ENCODE measurements around the gene ITGAE. TPM values are rescaled to one million over a fixed set of nuclear protein-coding genes. Genes with fewer than 3 reads are reported as not detected.

ITGAE gene
- total RNA-seq, 4 donors from 2014 or later = 8.3 to 13.9 (median 9.6) TPM

DNA sequence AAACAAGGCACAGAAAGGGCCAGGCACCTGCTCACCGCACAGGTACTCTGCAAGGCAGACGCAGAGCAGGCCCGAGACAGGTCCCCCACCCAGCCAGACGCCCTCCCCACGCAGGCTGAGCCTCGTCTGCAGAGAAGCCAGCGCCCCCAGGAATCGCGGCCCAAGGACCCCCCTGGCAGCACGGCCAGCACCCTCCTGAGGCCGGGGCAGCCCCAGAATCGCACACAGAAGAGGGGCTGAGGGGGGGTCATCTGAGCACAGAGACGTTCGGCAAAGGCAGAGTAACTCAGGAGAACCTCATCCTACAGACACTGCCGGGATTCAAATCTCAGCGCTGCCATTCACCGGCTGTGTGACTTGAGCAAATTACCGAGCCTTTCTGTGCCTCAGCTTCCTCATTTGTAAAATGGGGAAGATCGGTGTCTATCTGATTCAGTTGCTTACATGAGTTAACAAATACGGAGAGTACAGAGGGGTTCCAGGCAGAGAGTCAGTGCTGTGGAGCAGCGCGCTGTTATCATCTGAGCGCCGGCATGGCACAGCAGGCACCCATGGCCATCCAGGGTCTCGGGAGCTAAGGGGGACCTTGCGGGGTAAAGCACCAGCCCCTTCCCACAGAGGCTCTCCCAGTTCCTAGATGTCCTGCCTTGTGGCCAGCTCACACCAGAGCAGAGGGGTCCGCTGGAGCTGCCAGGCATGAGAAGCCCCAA, 122.0 kb downstream of the ITGAE start:
- no peak for TF ChIP-seq POLR2A (IDR thresholded peaks at IDR 0.05)
- TF ChIP-seq, protein P1, sequence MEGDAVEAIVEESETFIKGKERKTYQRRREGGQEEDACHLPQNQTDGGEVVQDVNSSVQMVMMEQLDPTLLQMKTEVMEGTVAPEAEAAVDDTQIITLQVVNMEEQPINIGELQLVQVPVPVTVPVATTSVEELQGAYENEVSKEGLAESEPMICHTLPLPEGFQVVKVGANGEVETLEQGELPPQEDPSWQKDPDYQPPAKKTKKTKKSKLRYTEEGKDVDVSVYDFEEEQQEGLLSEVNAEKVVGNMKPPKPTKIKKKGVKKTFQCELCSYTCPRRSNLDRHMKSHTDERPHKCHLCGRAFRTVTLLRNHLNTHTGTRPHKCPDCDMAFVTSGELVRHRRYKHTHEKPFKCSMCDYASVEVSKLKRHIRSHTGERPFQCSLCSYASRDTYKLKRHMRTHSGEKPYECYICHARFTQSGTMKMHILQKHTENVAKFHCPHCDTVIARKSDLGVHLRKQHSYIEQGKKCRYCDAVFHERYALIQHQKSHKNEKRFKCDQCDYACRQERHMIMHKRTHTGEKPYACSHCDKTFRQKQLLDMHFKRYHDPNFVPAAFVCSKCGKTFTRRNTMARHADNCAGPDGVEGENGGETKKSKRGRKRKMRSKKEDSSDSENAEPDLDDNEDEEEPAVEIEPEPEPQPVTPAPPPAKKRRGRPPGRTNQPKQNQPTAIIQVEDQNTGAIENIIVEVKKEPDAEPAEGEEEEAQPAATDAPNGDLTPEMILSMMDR (IDR thresholded peaks at IDR 0.05) = no peak
- H3K4me3 ChIP-seq (ENCODE audit: low read depth, poor library complexity, severe bottlenecking) = no peak overlapping the region
- intact Hi-C loops (cut with DNase I; ENCODE audit: low total_unique reads) = no loop called here
- no peak for DNase-seq (ENCODE audit: low spot score in 2 of 2)
- 80 to 81% methylated on average over 20 to 27 of the region's 27 CpGs for WGBS, 2 donors

- H3K4me3 ChIP-seq (ENCODE audit: low read depth, poor library complexity, severe bottlenecking) = no peak overlapping the region
- DNase-seq (ENCODE audit: low spot score in 2 of 2) = no peak
- WGBS, 2 donors = 38 to 43% methylated on average over 9 to 15 of the region's 16 CpGs
- TF ChIP-seq, protein P1 (IDR thresholded peaks at IDR 0.05) = no peak
- no peak for TF ChIP-seq POLR2A (IDR thresholded peaks at IDR 0.05)
- intact Hi-C loops (cut with DNase I; ENCODE audit: low total_unique reads) = no loop called here
These were observed 122.7 kb downstream of the ITGAE start for GRCh38 chr17:3678095-3678820.

DNA sequence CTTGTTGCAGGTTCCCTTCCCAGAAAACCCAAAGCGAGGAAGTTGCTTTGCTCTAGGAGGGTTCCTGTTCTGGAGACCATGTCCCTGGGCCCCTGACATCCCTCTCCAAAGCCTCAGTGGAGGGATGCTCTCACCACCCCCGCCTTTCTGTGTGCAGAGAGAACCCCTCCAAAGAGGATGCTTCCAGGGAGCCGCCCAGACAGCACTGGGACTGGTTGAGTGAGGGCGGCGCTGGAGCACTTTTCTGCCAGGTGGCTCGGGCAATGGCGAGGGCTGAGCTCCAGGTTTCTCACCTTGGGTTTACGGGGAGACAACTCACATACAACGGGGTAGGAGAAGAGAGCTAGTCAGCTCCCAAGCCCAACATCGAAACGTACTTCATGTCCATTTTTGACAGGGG, 125.1 kb downstream of the ITGAE start:
- TF ChIP-seq, protein P1 (IDR thresholded peaks at IDR 0.05) = no peak
- no peak for TF ChIP-seq POLR2A (IDR thresholded peaks at IDR 0.05)
- no peak for DNase-seq (ENCODE audit: low spot score in 2 of 2)
- no peak overlapping the region for H3K4me3 ChIP-seq (ENCODE audit: low read depth, poor library complexity, severe bottlenecking)
- WGBS, 2 donors = 80 to 81% methylated on average over 11 of the region's 11 CpGs
- intact Hi-C loops (cut with DNase I; ENCODE audit: low total_unique reads) = no loop called here

GRCh38 chr17:3672571-3672970, 128.4 kb downstream of the ITGAE start:
- H3K4me3 ChIP-seq (ENCODE audit: low read depth, poor library complexity, severe bottlenecking) = no peak overlapping the region
- no peak for DNase-seq (ENCODE audit: low spot score in 2 of 2)
- TF ChIP-seq, protein P1 (IDR thresholded peaks at IDR 0.05) = no peak
- TF ChIP-seq POLR2A (IDR thresholded peaks at IDR 0.05) = no peak
- intact Hi-C loops (cut with DNase I; ENCODE audit: low total_unique reads) = no loop called here
- 96 to 97% methylated on average over 4 of the region's 4 CpGs for WGBS, 2 donors

- TF ChIP-seq, protein P1 (IDR thresholded peaks at IDR 0.05) = no peak
- no peak for TF ChIP-seq POLR2A (IDR thresholded peaks at IDR 0.05)
- peak overlapping the region; percentile 61 for H3K4me3 ChIP-seq (ENCODE audit: low read depth, poor library complexity, severe bottlenecking)
- no peak for DNase-seq (ENCODE audit: low spot score in 2 of 2)
- WGBS, 2 donors = 49 to 50% methylated on average over 12 of the region's 12 CpGs
- intact Hi-C loops (cut with DNase I; ENCODE audit: low total_unique reads) = no loop called here
These were observed 131.4 kb downstream of the ITGAE start for GRCh38 chr17:3669548-3669947.

Measured in lower leg skin (tissue), 4 donors.